HG03060 (cell line): ENCODE results near the gene PTGS2.
"Not testable (repeated sequence)": the region's sequence is repeated elsewhere in the genome, so short reads cannot be mapped to it uniquely, and the experiment has no call there.

Experiments used
- ATAC-seq: cut with Tn5 transposase; IDR thresholded peaks from one replicate; pipeline ENCODE4 v1.9.1; 2021; ENCODE audit warnings: low read depth, moderate number of reproducible peaks; ENCODE audit not compliant: unreplicated experiment

PTGS2 gene

DNA sequence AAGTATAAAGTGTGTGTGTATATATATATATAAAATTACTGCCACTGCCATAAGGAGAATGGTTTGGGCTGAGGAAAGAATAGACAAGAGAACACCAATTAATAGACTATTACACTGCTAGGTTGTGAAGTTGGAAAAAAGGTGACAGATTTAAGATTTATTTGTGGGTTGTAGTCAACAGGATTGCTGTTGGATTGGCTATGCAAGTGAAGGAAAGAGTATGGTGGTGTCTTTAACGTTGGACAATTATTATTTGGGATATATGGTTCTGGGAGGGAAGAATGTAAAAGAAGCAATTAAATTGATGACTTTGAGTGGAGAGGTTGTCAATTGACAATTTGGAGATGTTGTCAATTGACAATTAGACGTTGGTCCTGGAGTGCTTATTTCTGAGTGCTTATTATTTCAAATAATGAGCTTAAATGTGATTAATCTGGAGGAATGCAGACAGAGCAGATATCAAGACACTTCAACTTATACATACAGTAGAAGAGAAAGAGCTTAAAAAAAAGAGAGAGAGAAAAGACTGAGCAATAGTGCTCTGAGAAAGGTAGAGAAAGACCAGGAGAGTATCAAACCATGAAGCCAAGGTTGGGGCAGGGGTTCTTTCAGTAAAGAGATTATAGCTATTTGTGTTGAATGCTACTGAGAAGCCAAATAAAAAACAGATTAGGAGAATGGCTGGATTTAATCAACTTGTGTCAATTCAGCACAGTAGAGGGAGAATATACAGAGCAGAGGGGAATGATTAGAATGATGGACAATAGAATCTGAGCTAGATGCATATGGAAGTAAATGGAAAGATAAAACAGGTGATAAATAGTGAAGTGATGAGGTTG lies 9.7 kb downstream of the PTGS2 start:
- ATAC-seq: no peak

GRCh38 chr1:186669784-186670183 lies 10.4 kb downstream of the PTGS2 start:
- not testable (repeated sequence) for ATAC-seq

- not testable (repeated sequence) for ATAC-seq
These were observed 16.0 kb downstream of the PTGS2 start for GRCh38 chr1:186664217-186664616.

GRCh38 chr1:186662752-186663151 lies 17.5 kb downstream of the PTGS2 start:
- no peak for ATAC-seq

GRCh38 chr1:186659890-186660341 lies 20.3 kb downstream of the PTGS2 start:
- no peak for ATAC-seq

- no peak for ATAC-seq
These were observed 21.2 kb downstream of the PTGS2 start for GRCh38 chr1:186658999-186659398.

- ATAC-seq: no peak
These were observed 22.7 kb downstream of the PTGS2 start for GRCh38 chr1:186657481-186657880.

- no peak for ATAC-seq
These were observed 24.3 kb downstream of the PTGS2 start for GRCh38 chr1:186655876-186656275.

DNA sequence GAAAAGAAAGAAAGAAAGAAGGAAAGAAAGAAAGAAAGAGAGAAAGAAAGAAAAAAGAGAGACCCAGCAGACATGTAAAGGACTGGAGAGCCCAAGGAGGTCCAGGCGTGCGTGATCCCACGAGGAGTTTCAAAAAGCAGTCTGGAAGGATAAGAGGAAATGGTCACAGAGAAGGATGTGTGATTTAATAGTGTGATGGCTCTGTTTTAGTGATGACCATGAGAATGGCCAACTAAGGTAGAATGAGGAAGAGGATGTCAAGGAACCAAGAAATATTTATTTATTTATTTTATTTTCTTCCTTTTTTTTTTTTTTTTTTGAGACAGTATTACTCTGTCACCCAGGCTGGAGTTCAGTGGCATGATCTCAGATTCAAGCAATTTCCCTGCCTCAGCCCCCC lies 25.5 kb downstream of the PTGS2 start:
- no peak for ATAC-seq

DNA sequence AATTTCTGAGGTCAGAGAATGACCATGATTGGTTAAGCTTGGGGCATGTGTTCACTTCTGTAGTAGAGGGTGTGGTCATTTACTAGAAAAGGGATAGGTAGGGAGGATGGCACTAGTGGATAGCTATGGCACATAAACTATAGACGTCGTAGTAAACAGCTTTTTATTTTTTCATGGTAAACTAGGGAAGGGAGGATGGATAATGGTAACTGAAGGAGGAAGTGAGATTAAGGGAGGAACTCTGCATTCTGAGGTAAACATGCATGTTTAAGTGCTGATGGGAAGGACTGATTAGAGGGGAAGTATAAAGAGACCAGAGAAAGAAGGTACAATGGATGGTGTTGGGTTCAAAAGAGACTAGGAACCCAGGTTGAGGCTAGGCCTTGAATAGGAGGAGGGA lies 26.9 kb downstream of the PTGS2 start:
- ATAC-seq: no peak

- ATAC-seq: no peak
These were observed 31.6 kb downstream of the PTGS2 start for GRCh38 chr1:186648613-186649012.

DNA sequence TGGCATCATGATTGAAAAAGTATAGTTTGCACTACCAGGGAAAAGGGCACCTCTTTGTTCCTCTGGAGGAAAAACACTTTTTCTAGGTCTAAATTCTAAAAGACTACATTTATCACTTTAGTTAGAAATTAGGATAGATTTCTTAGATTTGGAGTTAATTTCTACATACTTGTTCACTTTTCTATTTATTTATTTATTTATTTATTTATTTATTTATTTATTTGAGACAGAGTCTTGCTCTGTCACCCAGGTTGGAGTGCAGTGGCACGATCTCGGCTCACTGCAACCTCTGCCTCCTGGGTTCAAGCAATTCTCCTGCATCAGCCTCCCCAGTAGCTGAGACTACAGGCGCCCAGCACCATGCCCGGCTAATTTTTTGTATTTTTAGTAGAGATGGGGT lies 32.2 kb downstream of the PTGS2 start:
- ATAC-seq: not testable (repeated sequence)

GRCh38 chr1:186643614-186644013 lies 36.6 kb downstream of the PTGS2 start:
- no peak for ATAC-seq

GRCh38 chr1:186637567-186637966 lies 42.7 kb downstream of the PTGS2 start:
- ATAC-seq: not testable (repeated sequence)

DNA sequence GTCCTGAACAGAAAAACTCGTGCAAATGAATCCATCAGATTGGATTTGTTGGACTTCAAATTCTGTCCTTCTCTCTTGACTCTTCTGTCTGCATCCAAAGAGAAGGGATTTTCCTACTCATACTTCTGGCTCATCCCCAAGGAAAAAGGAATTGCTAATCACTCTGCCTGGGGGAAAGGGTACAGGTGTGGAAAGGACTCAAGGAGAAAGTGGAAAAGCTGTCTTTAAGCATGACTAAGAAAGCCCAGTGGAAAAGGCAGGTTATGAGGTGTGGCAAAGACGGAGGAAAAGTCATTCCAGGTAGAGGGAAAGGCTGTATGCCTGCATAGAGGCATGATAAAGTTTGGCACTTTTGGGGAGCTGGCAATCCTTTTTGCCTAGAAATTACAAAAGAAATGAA lies 43.4 kb downstream of the PTGS2 start:
- ATAC-seq: no peak

GRCh38 chr1:186634511-186634910 lies 45.7 kb downstream of the PTGS2 start:
- ATAC-seq: no peak

- ATAC-seq: no peak
These were observed 47.1 kb downstream of the PTGS2 start for GRCh38 chr1:186633116-186633515.

DNA sequence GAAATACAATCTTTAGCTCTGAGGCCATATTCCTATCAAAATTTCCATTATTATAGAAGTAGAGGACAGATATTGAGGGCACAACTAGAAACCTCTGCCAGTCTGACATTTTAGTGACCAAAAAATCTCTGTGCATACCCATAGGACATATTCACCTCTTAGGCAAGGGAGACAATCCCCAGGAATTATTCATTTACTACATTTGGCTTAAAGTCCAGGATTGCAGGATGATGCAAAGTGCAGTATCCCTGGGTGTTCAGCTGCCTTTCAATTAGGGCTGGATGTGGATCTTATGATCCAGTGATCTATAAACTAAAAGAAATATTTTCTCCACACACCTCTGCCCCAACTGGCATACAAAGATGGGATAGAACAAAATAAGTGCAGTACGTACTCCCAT lies 50.9 kb downstream of the PTGS2 start:
- ATAC-seq: no peak

DNA sequence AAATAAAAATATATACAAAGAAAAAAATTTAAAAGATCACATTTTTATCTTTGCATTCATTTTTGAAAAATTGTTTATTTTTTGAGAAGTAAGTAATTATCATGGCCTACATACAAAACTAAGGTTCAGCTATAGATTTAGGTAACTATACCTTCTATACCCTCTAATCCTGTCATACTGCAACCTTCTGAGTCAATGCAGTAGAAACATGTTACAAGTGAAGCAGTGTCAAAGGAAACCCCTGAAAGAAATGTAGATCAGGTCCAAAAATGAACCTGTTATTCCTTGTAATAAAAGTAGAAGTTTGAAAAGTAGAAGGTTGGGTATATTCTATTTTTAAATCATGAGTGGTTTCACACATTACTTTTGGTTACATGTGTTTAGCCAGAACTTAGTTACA lies 51.3 kb downstream of the PTGS2 start:
- ATAC-seq: no peak

DNA sequence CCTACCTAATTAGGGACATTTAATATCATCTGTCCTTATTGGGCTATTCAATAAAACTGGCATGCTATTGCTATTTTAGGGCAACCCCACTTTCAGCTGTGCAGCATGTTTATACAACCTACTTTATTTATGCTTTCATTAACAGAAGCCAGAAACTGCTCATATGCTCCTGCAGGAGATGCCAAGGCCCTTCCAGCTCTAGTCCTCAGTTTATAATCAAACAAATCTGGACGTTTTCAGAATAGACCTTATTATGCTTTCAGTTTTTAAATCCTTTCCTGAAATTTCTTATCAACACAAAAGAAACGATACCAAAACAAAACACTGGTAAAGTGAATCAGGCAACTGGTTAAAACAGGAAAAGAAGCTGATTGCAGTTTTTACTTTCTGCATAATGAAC lies 53.2 kb downstream of the PTGS2 start:
- ATAC-seq: no peak

GRCh38 chr1:186626356-186626932 lies 53.8 kb downstream of the PTGS2 start:
- ATAC-seq: peak; percentile 60

DNA sequence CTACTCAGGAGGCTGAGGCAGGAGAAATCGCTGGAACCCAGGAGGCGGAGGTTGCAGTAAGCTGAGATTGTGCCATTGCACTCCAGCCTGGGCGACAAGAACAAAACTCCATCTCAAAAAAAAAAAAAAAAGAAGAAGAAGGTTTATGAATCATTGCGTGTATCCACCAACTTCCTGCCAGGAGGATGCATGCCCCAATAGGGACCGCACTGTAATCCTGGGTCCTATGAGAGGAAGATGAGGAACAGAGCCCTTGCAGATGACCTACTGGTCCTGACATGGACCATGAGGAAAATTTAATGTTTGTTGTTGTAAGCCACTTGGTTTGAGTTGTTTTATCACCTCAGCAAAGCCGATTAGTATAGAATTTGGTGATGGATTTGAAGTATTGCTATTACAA lies 56.7 kb downstream of the PTGS2 start:
- ATAC-seq: no peak
